AG04450 (cell line): ENCODE results near the gene TEKTIP1. TPM values are rescaled to one million over a fixed set of nuclear protein-coding genes. Genes with fewer than 3 reads are reported as not detected.
"Not testable (repeated sequence)": the region's sequence is repeated elsewhere in the genome, so short reads cannot be mapped to it uniquely, and the experiment has no call there.

ENCODE experiments used
- CTCF ChIA-PET: fragments of 300-600, 350-600 bp; formaldehyde crosslinking; extraction: SDS; loops from one replicate; lab custom pipeline; 2022; ENCODE audit warnings: antibody characterized with exemption, inconsistent platforms; lab: Charles Lee
- POLR2A ChIA-PET: fragments of 350-600 bp; formaldehyde crosslinking; extraction: SDS; loops from one replicate; lab custom pipeline; 2021; ENCODE audit warnings: antibody characterized with exemption, inconsistent platforms; lab: Yijun Ruan, JAX
- DNase-seq: peaks from one replicate; pipeline ENCODE4 v3.0.0-alpha.2; 2011; ENCODE audit warnings: low read depth, low spot score
- H3K27ac ChIP-seq: one replicate; pipeline ENCODE4 v1.5.1; 2012; ENCODE audit warnings: low read depth, low read length, control low read depth
- H3K27me3 ChIP-seq: one replicate; pipeline ENCODE4 v1.6.0; 2012; ENCODE audit warnings: low read length; ENCODE audit not compliant: control insufficient read depth, insufficient read depth
- H3K4me3 ChIP-seq: 2 replicates; pipeline ENCODE4 v1.5.1; 2011; ENCODE audit warnings: mild to moderate bottlenecking, low read depth, low read length, control low read depth
- H3K9me3 ChIP-seq: 2 replicates; pipeline ENCODE4 v1.5.1; 2012; ENCODE audit warnings: low read length; ENCODE audit not compliant: control insufficient read depth, insufficient read depth
- CTCF ChIP-seq: IDR thresholded peaks from 2 replicates; pipeline ENCODE4 v1.5.1; 2011; ENCODE audit warnings: low read depth, low read length, control low read depth, inconsistent platforms
- polyA plus RNA-seq: library from polyadenylated mRNA; depleted of rRNA; stranded (reverse); fragments of >200 nt; gene quantifications from 2 replicates; pipeline ENCODE4 v1.2.3, GENCODE V29; 2011

The TEKTIP1 gene
- polyA plus RNA-seq, 1 experiment = not detected

- ChIA-PET CTCF (interaction anchor here (0.7 kb wide), 1 partner anchor 360 kb away, joined by 3 read pairs; no protein-coding TSS in a partner anchor), POLR2A (interaction anchor here (1.0 kb wide), 1 partner anchor 27 kb away, joined by 3 read pairs; no protein-coding TSS in a partner anchor)
- no peaks in the 10 kb centered on the region for H3K9me3 ChIP-seq
- TF ChIP-seq CTCF = no peak
- peak overlapping the region; percentile 58 for H3K27ac ChIP-seq
- H3K4me3 ChIP-seq = no peak overlapping the region
- peaks cover 3% of the 10 kb centered on the region for H3K27me3 ChIP-seq
- peak; percentile 81 for DNase-seq
These were observed 41.4 kb downstream of the TEKTIP1 start for GRCh38 chr19:3580156-3580934.

GRCh38 chr19:3581792-3582191, 42.8 kb downstream of the TEKTIP1 start:
- POLR2A ChIA-PET, H3K27me3 ChIP-seq, H3K4me3 ChIP-seq, H3K27ac ChIP-seq, DNase-seq, H3K9me3 ChIP-seq, CTCF ChIA-PET: not testable (repeated sequence)

GRCh38 chr19:3584036-3584802, 45.2 kb downstream of the TEKTIP1 start:
- not testable (repeated sequence) for H3K27me3 ChIP-seq

GRCh38 chr19:3585301-3586126, 46.5 kb downstream of the TEKTIP1 start, which contains the start of gene GIPC3:
GIPC3 (plus strand) TSS chr19:3585478; CDS start chr19:3585598, 120 bp downstream.
- ChIA-PET POLR2A (no interaction called here), CTCF (interaction anchor here (0.7 to 1.4 kb wide), 3 partner anchors 22 to 33 kb away, joined by 3 read pairs; no protein-coding TSS in a partner anchor)
- no peak for TF ChIP-seq CTCF
- Histone ChIP-seq H3K27me3 (peaks cover 8% of the 10 kb centered on the region), H3K27ac (no peak within 1 kb of the TSS), H3K4me3 (peak within 1 kb of the TSS; percentile 27), H3K9me3 (peaks cover 11% of the 10 kb centered on the region)
- DNase-seq = no peak

More at GRCh38 chr19:3584036-3584802, 45.2 kb downstream of the TEKTIP1 start:
- POLR2A ChIA-PET, H3K9me3 ChIP-seq, H3K27ac ChIP-seq, H3K4me3 ChIP-seq, DNase-seq: not testable (repeated sequence)
- CTCF ChIA-PET = interaction anchor here (0.7 kb wide), 1 partner anchor 34 kb away, joined by 3 read pairs; no protein-coding TSS in a partner anchor

- ChIA-PET POLR2A (no interaction called here), CTCF (interaction anchor here (0.6 to 1.4 kb wide), 3 partner anchors 22 to 1125 kb away, joined by 3 read pairs; no protein-coding TSS in a partner anchor)
- H3K27me3 ChIP-seq = peaks cover 8% of the 10 kb centered on the region
- H3K27ac ChIP-seq = no peak overlapping the region
- H3K9me3 ChIP-seq = peaks cover 17% of the 10 kb centered on the region
- DNase-seq = no peak
- H3K4me3 ChIP-seq = no peak overlapping the region
- peak; percentile 53 for TF ChIP-seq CTCF
These were observed 47.2 kb downstream of the TEKTIP1 start for GRCh38 chr19:3586127-3586626.
